HK-2 (cell line): ENCODE results near the gene STRIT1.
"Not testable (repeated sequence)": the region's sequence is repeated elsewhere in the genome, so short reads cannot be mapped to it uniquely, and the experiment has no call there.

Source experiments
- DNase-seq: peaks from one replicate; pipeline ENCODE4 v3.0.0-alpha.2; 2018; ENCODE audit not compliant: unreplicated experiment

Gene STRIT1

DNA sequence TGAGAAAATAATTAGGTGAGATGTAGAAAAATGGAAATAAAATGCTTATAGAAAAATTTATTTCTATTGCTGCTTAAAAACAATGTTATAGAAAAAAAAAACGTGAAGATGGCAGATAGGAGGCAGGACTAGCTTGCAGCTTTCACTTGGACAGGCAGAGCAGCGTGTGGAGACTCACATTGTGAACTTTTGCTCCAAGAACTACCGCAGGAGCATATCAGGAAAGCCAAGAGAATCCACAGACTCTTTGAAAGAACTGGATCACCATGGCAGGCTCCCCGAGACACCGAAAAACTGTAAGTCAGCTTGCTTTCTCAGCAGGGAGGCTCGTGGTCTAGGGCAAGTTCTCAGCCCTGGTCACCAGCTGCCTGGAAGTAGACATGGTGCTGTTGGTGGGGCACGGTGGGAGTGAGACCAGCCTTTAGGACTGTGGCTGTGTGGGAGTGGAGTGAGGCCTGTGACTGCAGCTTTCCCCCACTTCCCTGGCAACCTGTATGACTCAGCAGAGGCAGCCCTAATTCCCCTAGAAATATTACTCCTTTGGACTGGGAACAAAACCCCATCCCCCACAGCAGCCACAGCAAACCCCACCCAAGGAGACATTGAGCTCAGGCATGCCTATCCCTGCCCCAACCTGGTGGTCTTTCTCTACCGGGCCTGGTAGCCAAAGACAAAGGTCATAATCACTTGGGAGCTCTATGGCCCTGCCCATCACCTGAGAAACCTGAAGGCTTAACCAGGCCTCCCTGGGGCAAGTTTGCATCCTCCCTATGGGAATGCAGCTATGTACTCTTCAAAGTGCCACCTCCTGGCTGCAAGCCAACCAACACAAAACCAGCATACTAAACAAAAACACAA, 22.8 kb downstream of the STRIT1 start:
- DNase-seq = no peak

DNA sequence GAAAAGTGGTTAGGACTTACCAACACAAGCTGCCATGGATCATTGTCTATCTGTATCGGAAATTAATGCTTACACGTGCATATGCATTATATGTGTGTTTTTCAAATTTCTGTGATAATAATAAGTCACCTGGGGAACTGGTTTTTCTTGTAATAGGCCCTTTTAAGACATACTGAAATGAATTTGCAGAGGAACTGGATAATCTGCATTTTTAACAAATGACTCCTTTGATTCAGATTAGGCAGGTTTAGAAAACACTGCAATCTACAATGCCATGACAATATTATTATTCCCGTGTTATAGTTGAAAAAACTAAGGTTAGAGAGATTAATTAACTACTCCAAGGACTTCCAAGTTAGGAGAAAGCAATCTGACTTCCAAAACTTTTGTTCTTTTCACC, 23.4 kb downstream of the STRIT1 start:
- no peak for DNase-seq

DNA sequence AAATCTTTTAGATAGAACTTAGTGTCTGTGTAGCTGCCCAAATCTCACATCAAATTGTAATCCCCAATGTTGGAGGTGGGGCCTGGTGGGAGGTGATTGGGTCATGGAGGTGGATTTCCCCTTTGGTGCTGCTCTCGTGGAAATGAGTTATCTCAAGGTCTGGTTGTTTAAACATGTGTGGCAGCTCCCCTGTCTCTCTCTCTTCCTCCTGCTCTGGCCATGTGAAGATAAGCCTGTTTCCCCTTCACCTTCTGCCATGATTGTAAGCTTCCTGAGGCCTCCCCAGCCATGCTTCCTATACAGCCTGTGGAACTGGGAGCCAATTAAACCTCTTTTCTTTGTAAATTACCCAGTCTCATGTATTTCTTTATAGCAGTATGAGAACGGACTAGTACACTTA, 30.6 kb downstream of the STRIT1 start:
- not testable (repeated sequence) for DNase-seq

DNA sequence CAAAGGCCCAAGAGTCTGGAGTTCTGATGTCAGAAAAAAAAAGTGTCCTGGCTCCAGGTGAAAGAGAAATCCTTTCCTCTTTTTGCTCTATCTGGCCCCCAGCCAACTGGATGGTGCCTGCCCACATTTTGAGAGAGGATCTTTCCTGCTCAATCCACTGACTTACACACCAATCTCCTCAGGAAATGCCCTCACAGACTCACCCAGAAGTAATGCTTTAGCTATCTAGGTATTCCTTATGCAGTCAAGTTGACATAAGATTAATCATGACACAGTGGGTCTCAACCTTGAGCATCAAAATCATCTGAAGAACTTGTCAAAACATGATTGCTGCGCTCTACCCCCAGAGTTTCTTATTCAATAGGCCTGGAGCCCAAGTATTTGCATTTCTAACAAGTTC, 31.2 kb downstream of the STRIT1 start:
- DNase-seq = no peak

DNA sequence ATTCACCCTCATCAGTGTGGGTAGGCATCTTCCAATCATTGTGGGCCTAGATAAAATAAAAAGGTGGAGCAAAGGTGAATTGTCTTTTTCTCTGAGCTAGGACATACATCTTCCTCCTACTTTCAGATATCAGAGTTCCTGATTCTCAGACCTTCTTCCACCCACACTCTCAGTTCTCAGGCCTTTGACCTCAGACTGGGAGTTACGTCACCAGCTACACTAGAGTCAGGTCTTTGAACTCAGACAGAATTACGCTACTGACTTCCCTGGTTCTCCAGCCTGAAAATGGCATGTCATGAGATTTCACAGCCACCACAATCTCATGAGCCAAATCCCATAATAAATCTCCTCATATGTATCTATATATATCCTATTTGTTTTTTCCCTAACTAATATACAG, 39.0 kb downstream of the STRIT1 start:
- no peak for DNase-seq

DNA sequence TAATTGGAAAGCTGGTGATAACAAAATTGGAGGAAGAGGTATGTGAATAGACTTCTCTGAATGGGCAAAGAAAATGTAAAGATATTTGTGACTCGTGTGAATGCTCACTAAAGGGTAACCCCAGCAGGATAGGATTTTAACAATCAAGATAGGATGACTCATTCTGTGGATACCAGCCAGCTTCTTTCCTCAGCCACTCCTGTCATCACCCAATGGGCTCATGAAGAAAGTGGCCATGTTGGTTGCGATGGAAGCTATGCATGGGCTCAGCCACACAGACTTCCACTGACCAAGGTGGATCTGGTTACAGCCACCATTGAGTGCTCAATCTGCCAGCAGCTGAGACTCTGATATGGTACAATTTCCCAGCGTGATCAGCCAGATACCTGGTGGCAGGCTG, 40.9 kb downstream of the STRIT1 start:
- DNase-seq = no peak

DNA sequence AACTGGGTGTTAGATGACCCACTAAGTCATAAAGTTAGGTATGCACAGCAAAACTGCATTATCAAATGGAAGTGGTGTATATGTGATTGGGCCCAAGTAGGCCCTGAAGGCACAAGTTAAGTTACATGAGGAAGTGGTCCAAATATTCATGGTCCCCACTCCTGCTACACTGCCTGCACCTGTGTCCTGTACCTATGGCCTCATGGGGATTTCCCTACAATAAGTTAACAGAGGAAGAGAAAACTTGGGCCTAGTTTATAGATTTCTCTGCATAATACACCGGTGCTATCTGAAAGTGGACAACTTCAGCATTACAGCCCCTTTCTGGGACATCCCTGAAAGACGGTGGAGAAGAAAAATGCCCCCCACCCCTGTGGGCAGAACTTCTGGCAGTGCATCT, 41.5 kb downstream of the STRIT1 start:
- DNase-seq = no peak

DNA sequence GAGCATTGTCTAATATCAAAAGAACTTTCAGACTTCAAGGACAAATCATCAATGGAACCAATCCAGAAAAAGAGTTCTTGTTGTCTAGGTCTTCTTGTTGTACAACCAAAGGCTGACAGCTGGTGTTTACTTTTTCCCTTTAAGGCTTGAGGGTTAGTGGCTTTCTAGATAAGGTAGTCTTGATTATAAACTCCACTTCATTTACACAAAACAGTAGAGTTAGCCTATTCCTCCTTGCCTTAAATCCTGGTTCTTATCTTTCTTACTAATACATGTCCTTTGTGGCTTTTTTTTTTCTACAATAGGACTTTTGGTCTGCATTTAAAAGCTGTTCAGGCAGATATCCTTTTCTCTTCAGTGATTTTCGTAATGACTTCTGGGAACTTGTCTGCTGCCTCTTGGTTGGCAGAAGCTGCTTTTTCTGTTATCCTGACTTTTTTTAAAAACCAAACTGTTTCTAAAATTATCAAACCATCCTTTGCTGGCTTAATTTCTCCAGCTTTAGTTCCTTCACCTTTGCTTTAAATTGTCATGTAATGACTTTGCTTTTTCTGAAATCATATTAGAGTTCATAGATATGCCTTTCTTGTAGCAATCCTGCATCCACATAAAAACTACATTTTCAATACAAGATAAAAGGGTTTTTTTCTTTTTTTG, 44.8 kb downstream of the STRIT1 start:
- DNase-seq = no peak

DNA sequence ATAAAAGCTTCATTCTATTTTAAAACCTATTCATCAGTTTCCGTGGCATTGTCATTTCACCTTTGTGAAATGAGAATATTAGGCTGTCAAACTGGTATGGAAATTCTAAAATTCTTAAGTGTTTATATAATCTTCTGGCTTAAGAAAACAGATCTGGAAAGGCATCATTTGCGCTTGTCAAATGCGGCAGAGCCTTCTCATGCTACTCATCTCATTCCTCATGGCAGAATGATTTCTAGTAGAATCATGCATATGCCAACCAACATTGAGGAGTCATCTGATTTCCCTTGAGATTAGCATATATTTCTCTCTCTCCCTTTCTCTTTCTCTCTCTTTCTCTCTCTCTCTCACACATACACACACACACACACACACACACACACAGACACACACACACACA, 48.8 kb downstream of the STRIT1 start:
- DNase-seq = no peak

DNA sequence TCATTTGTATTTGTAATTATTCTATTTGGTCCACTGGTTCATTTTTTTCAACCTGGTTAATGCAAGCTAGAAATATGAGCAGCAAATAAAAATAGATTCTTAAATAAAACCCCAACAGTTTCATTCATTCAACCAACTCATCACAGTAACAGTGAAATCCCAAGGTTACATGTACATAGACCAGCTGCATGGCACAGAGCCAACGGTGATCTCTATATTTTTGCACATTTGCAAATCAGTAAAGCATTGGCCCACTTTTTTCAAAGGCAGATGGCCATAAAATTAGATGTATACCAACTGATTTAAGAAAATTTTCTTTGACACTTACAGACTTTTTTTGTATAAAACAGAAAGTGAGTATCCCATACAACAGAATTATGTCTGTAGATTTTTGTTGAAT, 49.3 kb downstream of the STRIT1 start:
- DNase-seq = no peak

DNA sequence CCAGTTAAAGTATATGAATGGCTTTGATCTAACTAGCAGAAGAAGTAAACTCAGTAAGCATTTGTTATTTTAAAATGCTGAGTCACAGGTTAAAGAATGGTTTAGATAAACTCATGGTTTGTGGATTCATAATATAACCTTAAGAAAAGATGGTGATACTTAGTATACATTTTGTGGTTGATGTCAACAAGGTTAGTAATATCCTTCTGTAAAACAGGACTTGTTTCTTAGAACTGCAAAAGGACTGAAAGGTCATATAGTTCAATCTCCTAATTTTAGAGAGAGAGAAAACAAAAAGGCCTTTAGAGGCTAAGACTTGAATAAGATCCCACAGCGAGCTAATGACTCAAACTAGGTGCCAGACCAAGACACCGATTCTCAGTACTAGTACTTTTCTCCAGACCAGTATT, 50.0 kb downstream of the STRIT1 start:
- DNase-seq = no peak

DNA sequence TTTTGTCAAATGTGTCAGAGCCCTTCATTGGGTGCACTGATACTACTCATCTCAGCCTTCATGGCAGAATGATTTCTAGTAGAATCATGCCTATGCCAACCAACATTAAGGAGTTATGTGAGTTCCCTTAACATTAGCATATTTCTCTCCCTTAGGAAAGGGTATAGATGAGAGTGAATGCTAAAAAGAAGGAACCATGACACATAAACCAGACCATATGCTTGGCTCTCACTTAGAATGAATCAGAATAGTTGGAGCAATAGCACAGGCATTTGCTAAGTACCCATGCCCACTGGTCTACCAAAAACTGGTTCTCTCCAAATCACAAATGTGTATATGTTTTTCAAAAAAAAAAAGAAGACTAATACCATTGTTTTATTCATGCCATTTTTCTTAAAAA, 51.1 kb downstream of the STRIT1 start:
- DNase-seq = no peak

DNA sequence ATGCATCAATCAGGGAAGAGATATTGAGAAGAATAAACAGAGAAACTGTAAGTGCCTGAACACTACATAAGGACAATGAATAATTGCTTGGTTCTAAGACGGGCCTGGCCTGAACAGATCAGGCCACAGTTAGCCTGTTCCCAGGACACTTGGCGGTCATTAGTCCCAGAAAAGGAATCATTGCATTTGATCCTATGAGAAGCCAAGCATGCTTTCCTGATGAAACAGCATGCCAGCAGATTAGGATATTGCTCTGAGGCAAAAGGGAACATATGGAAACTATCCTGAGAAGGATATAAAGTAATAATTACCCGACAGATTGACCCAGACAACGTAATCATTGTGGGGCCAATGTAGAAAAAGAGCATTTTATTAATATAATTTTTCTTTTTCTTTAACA, 51.9 kb downstream of the STRIT1 start:
- DNase-seq = no peak
